ENCODE results near the gene PAX4.
A peak's percentile ranks its signal among the peaks of the same experiment; 100 is the strongest.

Gene PAX4, protein sequence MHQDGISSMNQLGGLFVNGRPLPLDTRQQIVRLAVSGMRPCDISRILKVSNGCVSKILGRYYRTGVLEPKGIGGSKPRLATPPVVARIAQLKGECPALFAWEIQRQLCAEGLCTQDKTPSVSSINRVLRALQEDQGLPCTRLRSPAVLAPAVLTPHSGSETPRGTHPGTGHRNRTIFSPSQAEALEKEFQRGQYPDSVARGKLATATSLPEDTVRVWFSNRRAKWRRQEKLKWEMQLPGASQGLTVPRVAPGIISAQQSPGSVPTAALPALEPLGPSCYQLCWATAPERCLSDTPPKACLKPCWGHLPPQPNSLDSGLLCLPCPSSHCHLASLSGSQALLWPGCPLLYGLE

GRCh38 chr7:127618042-127618441 is at the start of gene PAX4:
TSS of gene PAX4 (minus strand) at chr7:127618142. CDS start at chr7:127615928, 2,214 bp downstream.
- DNase-seq, result no peak

DNA sequence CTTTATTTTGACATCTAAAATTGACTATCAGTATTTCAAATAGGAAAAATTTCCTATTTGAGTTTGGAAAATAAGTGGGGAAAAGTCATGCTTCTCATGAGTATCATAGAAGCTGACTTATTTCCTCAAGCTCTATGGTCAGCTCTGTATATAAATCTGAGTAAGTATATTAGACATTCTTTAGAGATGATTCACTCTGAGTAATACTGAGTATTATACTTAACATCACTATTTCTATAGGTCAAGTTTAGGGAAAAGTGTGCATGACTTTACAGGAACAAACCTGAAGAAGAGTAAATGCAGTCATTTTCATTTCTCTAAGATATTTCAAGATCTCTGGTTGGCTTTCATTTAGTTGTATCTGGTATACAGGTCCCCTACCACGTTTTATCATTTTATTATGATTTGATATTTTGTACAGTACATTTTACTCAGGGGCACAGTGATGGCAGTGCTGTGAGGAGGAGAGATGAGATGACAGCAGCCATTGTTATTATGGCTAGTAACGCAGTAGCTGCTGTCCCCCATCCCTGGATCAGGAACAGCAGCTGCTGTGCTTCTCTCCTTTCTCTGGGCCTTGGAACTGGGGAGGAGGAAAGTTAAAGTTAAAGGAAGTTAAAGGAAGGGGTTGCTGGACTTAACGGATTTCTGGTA is 49.2 kb upstream of the PAX4 start:
- no peak for DNase-seq

GRCh38 chr7:127666602-127667001 is 48.7 kb upstream of the PAX4 start:
- no peak for DNase-seq

GRCh38 chr7:127665922-127666321 is 48.0 kb upstream of the PAX4 start:
- DNase-seq, result no peak

DNA sequence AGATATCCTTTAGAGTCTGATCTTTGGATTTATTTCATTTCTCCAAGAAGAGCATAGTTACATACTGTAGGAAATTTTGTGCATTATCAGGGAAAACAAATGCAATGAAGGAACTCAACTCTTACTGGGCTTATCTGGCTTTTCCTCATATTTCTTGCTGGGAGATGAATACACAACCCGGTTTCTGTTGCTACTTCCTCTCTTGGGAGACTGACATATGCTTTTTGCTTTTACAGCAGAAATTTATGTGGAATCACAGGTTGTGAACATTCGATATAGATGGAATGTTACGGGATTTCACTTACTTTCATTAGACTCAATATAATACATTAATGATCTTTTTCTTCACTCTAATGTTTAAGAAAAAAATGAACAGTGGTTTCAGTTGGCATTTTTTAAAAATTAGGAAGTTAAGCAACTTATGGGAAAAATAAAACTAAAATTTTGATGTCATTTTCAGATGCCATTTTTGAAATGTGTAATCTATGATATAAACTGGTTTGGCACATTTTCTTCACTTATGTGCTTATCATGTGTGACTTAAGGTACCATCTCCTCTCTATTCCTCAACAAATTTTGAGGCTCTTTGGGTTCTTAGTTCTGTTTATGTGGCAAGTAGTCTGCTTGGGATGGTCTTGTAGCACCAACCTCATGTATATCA is 41.2 kb upstream of the PAX4 start:
- no peak for DNase-seq

GRCh38 chr7:127657500-127657899 is 39.6 kb upstream of the PAX4 start:
- no peak for DNase-seq

DNA sequence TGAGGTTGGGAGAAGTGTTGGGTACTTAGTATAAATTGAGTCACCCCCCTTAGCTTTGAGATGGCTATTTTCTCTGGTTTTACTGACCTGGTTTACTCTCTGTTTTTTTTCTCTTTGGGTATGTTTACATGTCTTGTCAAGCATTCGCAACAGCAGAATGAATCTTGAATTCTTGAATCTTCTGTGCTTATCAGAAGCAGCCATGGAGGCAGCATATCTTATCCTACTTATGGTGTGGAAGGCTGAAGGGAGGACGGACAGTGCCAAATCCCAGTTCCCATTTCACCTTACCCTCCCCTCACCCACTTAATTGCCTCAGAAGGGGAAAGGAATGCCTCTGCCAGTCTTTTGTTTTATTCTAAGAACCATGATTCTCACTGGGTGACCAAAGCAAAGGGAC is 37.8 kb upstream of the PAX4 start:
- DNase-seq, result peak; percentile 35

- peak; percentile 40 for DNase-seq
Measured at GRCh38 chr7:127654404-127655394, 36.8 kb upstream of the PAX4 start.

DNA sequence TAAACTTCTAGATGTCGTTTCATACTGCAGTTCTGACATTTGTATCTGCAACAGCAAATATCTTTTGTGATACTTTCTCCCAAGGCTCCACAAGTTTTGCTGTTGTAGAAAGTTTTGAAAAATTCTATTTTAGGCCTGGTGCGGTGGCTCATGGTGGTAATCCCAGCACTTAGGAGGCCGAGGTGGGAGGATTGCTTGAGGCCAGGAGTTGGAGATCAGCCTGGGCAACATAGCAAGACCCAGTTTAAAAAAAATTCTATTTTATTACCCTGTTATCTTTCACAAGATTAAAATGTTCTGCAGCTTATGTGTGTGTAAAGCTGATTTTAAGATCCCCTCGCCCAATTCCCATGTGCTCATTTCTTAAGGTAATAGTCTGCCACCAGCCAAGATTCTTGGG is 35.5 kb upstream of the PAX4 start:
- no peak for DNase-seq

GRCh38 chr7:127652333-127653248 is 34.6 kb upstream of the PAX4 start:
- peak; percentile 70 for DNase-seq

- DNase-seq, result peak; percentile 99
Measured at GRCh38 chr7:127651556-127652332, 33.8 kb upstream of the PAX4 start, which contains the start of gene SND1. TSS of gene SND1 (plus strand) at chr7:127652194. CDS start at chr7:127652374, 180 bp downstream.

- peak; percentile 36 for DNase-seq
Measured at GRCh38 chr7:127650847-127651555, 33.1 kb upstream of the PAX4 start.

DNA sequence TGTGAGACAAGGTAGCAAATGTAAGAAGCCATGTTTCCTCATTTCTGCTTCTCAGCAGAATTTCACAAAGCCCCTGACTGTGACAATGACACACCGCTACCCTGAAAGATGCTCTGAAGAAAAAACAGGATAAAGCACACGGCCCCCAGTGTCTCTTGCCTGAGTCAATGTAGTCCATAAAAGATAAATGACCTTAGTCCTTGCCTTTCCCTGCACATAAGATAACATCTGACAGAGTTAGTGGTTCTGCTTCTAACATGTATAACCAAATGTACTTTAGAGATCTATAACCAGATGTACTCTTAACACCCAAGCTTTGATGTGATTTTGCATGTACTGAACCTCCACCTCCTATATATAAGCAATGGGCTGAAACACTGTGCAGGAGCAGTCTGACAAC is 31.0 kb upstream of the PAX4 start:
- DNase-seq, result no peak

DNA sequence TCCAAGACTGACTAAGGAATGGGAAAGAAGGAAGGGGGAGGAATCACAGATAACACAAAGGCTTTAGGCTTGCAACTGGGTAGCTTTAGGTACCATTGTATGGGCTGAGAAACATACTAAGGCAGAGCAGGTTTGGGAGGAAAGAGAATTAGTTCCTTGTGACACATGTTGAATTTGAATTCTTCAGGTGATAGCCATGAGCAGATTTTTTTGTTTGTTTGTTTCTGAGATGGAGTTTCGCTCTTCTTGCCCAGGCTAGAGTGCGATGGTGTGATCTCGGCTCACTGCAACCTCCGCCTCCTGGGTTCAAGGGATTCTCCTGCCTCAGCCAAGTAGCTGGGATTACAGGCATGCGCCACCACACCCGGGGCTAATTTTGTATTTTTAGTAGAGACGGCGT is 29.7 kb upstream of the PAX4 start:
- no peak for DNase-seq

DNA sequence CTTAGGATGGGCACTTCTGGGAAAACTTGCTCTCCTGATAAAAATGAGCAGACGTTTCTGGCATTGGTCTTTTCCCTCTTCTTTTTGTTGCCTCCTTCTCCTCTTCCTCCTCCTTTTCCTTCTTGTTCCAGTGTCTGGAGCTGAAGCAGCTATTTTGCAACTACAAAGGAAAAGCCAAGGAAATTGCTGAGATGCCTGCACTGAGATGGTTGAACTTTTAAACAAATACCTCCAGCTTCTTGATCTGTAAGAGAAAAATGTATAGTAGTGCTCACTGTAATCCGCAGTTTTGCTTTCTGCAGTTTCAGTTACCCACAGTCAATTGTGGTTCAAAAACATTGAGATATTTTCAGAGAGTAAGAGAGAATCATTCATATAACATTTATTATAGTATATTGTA is 26.5 kb upstream of the PAX4 start:
- DNase-seq, result no peak

DNA sequence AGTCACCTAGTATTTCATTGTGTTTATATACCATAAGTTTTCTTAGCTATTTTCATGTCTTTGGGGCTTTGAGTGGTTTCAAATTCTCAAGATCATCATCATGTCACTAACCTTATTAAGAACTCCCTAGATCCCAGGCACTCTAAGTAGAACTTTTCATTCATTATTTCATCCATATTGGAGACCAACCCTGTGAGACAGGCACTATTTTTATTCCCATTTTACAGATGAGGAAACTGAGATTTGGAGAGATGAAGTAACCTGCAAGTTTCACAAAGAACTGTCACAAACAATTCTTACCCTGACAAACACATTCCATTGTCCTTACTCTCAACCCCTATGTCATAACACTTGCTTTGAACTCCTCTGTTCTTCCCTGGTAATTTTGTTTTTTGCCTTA is 20.3 kb upstream of the PAX4 start:
- DNase-seq, result no peak

GRCh38 chr7:127635659-127636285 is 17.8 kb upstream of the PAX4 start:
- no peak for DNase-seq

GRCh38 chr7:127632276-127632910 is 14.5 kb upstream of the PAX4 start:
- DNase-seq, result no peak

- peak; percentile 36 for DNase-seq
Measured at GRCh38 chr7:127629268-127629854, 11.4 kb upstream of the PAX4 start.

All from hematopoietic multipotent progenitor cell treated with erythropoietin and hydrocortisone succinate and interleukin-3 and kit ligand, for 6 days (in vitro differentiated cells).